Stomach (tissue), 9 donors: ENCODE measurements around the gene UBE2D2. TPM values are rescaled to one million over a fixed set of nuclear protein-coding genes. Genes with fewer than 3 reads are reported as not detected.
A peak's percentile ranks its signal among the peaks of the same experiment; 100 is the strongest.
"Not testable (repeated sequence)": the region's sequence is repeated elsewhere in the genome, so short reads cannot be mapped to it uniquely, and the experiment has no call there.

Source experiments
- DNase-seq, 2 donors: peaks; one replicate each; pipeline versions ENCODE4 v3.0.0 to v3.0.0-alpha.2; 2013 to 2019
- H3K27ac ChIP-seq, 5 donors: fragments of 200-600 bp in 4 of 5; sonication (generic) in 4 of 5; one replicate each; pipeline ENCODE4 v1.5.1; 2013 to 2019; ENCODE audit warnings: mild to moderate bottlenecking in 1 of 5, moderate library complexity in 1 of 5
- H3K27me3 ChIP-seq, 3 donors: fragments of 200-600 bp; sonication (generic); one replicate each; pipeline ENCODE4 v1.5.1; 2017 to 2019; ENCODE audit warnings: mixed run types in 1 of 3
- H3K36me3 ChIP-seq, 4 donors: fragments of 200-600 bp; sonication (generic); 1 replicate in 3 of 4; 2 replicates in 1 of 4; pipeline ENCODE4 v1.5.1; 2016 to 2019
- H3K4me1 ChIP-seq, 4 donors: fragments of 200-600 bp; sonication (generic); one replicate each; pipeline ENCODE4 v1.5.1; 2016 to 2019
- H3K4me3 ChIP-seq, 4 donors: fragments of 200-600 bp; sonication (generic) in 3 of 4; one replicate each; pipeline ENCODE4 v1.5.1; 2016 to 2019; ENCODE audit warnings: mild to moderate bottlenecking in 1 of 4
- H3K9me3 ChIP-seq, 4 donors: fragments of 200-600 bp; sonication (generic); one replicate each; pipeline ENCODE4 v1.5.1; 2016 to 2019
- CTCF ChIP-seq, 7 experiments: fragments of 450-650 bp in 4 of 7; fragments of 200-600 bp in 3 of 7; sonication (generic) in 3 of 7; IDR thresholded peaks; one replicate each; pipeline ENCODE4 v1.5.1; 2016 to 2019; ENCODE audit warnings: antibody characterized with exemption in 7 of 7, control low read depth in 2 of 7, mild to moderate bottlenecking in 1 of 7
- EP300 ChIP-seq: sonication (generic); formaldehyde crosslinking; IDR thresholded peaks from one replicate; pipeline ENCODE4 v1.6.1; 2017; ENCODE audit warnings: antibody characterized with exemption
- POLR2A ChIP-seq, 4 donors: fragments of 450-650 bp; IDR thresholded peaks; one replicate each; pipeline ENCODE4 v1.6.1; 2016; ENCODE audit warnings: antibody characterized with exemption in 4 of 4, control low read depth in 2 of 4, mild to moderate bottlenecking in 1 of 4, moderate library complexity in 1 of 4
- POLR2AphosphoS5 ChIP-seq, 3 donors: sonication (generic); formaldehyde crosslinking; IDR thresholded peaks; one replicate each; pipeline ENCODE4 v1.6.1; 2016; ENCODE audit warnings: antibody characterized with exemption in 3 of 3
- WGBS, 5 donors: extraction: QIAGEN DNeasy Blood & Tissue Kit in 3 of 5; methylation state at CpG; one replicate each; pipeline versions ENCODE4 v1.1.5 to v1.1.7; 2013 to 2018; 5-methylcytosine and 5-hydroxymethylcytosine counted together
- intact Hi-C: fragments of 100-400 bp; cut with DNase I; formaldehyde crosslinking; loops from one replicate; pipeline ENCODE4 v1.15.1; 2023; ENCODE audit warnings: low total_unique reads
- polyA plus RNA-seq, 3 donors: library from polyadenylated mRNA; stranded (reverse); fragments of 200-250 nt; gene quantifications; one replicate each; pipeline ENCODE4 v1.2.3, GENCODE V29; 2013
- total RNA-seq, 5 donors: library from RNA; depleted of rRNA; stranded (reverse); fragments of >200 nt; gene quantifications; one replicate each; pipeline versions ENCODE4 v1.1.0 to v1.2.3, GENCODE V29; 2014 to 2016
- donor health status: healthy with polysubstance abuse.
- donor health status: Bipolar disorder and iron deficiency.
- donor health status: healthy.

UBE2D2 gene
- total and polyA plus RNA-seq, 8 donors: 29.8 to 220 (median 75.6) TPM

- no peak overlapping the region for H3K4me3 ChIP-seq
- WGBS, 5 donors: 70 to 89% (median 84%) methylated on average over 3 of the region's 3 CpGs
- H3K36me3 ChIP-seq: peaks cover 0 to 17% (median 11%) of the 10 kb centered on the region in 4 donors
- H3K9me3 ChIP-seq: no peaks in the 10 kb centered on the region
- intact Hi-C loops: no loop called here
- no peaks in the 10 kb centered on the region for H3K27me3 ChIP-seq
- no peak for DNase-seq
- no peak for TF ChIP-seq POLR2AphosphoS5 (IDR thresholded peaks at IDR 0.05)
- no peak for TF ChIP-seq EP300
- TF ChIP-seq CTCF (IDR thresholded peaks at IDR 0.05): no peak
- no peak for TF ChIP-seq POLR2A (IDR thresholded peaks at IDR 0.05)
- H3K27ac ChIP-seq: no peak overlapping the region
- peaks cover 0 to 45% (median 17%) of the 10 kb centered on the region in 4 donors for H3K4me1 ChIP-seq
Observed at GRCh38 chr5:139584137-139584536, 23.0 kb downstream of the UBE2D2 start.

GRCh38 chr5:139588116-139588515, 27.0 kb downstream of the UBE2D2 start:
- H3K27ac ChIP-seq, H3K9me3 ChIP-seq, H3K4me3 ChIP-seq, H3K27me3 ChIP-seq, intact Hi-C loops, DNase-seq: not testable (repeated sequence)
- WGBS, 5 donors: 91 to 94% (median 92%) methylated on average over 5 of the region's 5 CpGs
- peaks cover 0 to 14% (median 11%) of the 10 kb centered on the region in 4 donors for H3K36me3 ChIP-seq
- H3K4me1 ChIP-seq: peaks cover under 1 to 65% (median 29%) of the 10 kb centered on the region in 4 donors

- Histone ChIP-seq H3K4me1 (peaks cover 9 to 74% (median 35%) of the 10 kb centered on the region in 4 donors), H3K27me3 (no peaks in the 10 kb centered on the region), H3K9me3 (no peaks in the 10 kb centered on the region), H3K4me3 (no peak overlapping the region), H3K36me3 (peaks cover 0 to 14% (median 10%) of the 10 kb centered on the region in 4 donors), H3K27ac (no peak overlapping the region)
- no peak for DNase-seq
- WGBS, 5 donors: 89 to 95% (median 91%) methylated on average over 6 of the region's 6 CpGs
- intact Hi-C loops: no loop called here
- TF ChIP-seq POLR2A (IDR thresholded peaks at IDR 0.05) (no peak), CTCF (IDR thresholded peaks at IDR 0.05) (no peak), POLR2AphosphoS5 (IDR thresholded peaks at IDR 0.05) (no peak), EP300 (no peak)
Observed at GRCh38 chr5:139588962-139589361, 27.8 kb downstream of the UBE2D2 start.

- H3K9me3 ChIP-seq: no peaks in the 10 kb centered on the region
- intact Hi-C loops: no loop called here
- peaks cover 18 to 80% (median 39%) of the 10 kb centered on the region in 4 donors for H3K4me1 ChIP-seq
- H3K4me3 ChIP-seq: no peak overlapping the region
- WGBS, 5 donors: 82 to 98% (median 94%) methylated on average over 3 of the region's 3 CpGs
- TF ChIP-seq POLR2A (IDR thresholded peaks at IDR 0.05) (no peak), POLR2AphosphoS5 (IDR thresholded peaks at IDR 0.05) (no peak), EP300 (no peak), CTCF (IDR thresholded peaks at IDR 0.05) (no peak)
- no peaks in the 10 kb centered on the region for H3K27me3 ChIP-seq
- DNase-seq: no peak
- H3K36me3 ChIP-seq: peaks cover 0 to 5% (median 2%) of the 10 kb centered on the region in 4 donors
- peak overlapping the region in 1 of 5 donors; percentile 12 for H3K27ac ChIP-seq
Observed at GRCh38 chr5:139592289-139592688, 31.1 kb downstream of the UBE2D2 start.

GRCh38 chr5:139593076-139593475, 31.9 kb downstream of the UBE2D2 start:
- DNase-seq, intact Hi-C loops, H3K4me3 ChIP-seq, H3K9me3 ChIP-seq, H3K36me3 ChIP-seq, H3K27me3 ChIP-seq: not testable (repeated sequence)
- 76 to 82% (median 81%) methylated on average over 8 of the region's 8 CpGs for WGBS, 5 donors
- peaks cover 13 to 75% (median 39%) of the 10 kb centered on the region in 4 donors for H3K4me1 ChIP-seq
- H3K27ac ChIP-seq: peak overlapping the region in 1 of 5 donors; percentile 42
